ENCODE measurements around the gene NFX1.
"Not testable (repeated sequence)": the region's sequence is repeated elsewhere in the genome, so short reads cannot be mapped to it uniquely, and the experiment has no call there.

NFX1 gene

GRCh38 chr9:33311953-33312352, 21.6 kb downstream of the NFX1 start:
- DNase-seq, result no peak

DNA sequence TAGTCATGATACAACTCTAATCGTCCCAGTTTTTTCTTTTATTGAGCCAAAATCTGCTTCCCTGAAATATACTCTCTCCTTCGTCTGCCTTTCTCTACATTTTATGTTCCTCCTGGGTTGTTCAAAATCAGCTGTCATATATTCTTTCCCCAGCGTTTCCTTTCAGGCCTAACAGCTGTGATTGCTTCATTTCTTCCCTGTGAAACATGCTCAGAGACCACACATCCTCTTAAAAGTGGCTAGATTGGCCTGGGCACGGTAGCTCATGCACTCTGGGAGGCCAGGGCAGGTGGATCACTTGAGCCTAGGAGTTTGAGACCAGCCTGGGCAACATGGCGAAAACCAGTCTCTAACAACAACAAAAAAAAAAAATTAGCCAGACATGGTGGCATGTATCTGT, 25.1 kb downstream of the NFX1 start:
- no peak for DNase-seq

GRCh38 chr9:33317136-33317535, 26.8 kb downstream of the NFX1 start:
- DNase-seq, result not testable (repeated sequence)

DNA sequence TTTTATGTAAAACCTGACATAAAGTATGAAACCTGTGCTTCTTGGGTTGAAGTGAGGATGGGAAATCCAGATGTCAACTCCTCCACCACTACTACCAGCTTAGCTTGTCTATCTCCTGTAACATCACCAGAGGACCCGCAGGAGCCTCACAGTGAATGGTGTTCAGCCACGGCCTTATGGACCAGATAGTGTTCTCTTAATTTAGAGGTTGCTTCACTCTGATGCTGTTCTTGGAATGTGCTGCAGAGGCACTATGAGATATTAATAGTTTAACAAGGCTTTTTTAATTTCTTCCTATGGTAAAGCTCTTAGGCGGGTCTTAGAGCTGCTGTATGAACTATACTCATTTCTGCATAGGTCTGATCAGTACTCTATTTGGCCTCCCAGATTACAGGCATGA, 27.9 kb downstream of the NFX1 start:
- DNase-seq, result no peak

GRCh38 chr9:33318781-33319180, 28.5 kb downstream of the NFX1 start:
- DNase-seq, result no peak

- DNase-seq, result no peak
Measured at GRCh38 chr9:33320230-33320567, 29.9 kb downstream of the NFX1 start.

GRCh38 chr9:33320568-33321261, 30.4 kb downstream of the NFX1 start:
- no peak for DNase-seq

- no peak for DNase-seq
Measured at GRCh38 chr9:33329117-33329563, 38.8 kb downstream of the NFX1 start.

DNA sequence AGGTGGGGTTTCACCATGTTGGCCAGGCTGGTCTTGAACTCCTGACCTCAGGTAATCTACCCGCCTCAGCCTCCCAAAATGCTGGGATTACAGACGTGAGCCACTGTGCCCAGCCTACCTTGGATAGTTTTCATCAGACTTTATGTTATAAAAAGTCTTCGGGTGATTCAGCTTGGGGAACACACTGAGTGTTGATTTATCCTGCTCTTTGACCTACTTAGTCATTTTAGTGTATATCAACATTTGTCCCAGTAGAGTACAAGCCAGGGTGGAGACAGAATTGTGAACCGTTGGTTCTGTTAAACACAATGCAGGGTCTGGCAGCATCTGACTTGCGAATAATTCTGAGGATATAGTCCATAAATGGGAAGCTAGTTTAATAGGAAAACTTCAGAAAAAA, 39.7 kb downstream of the NFX1 start:
- no peak for DNase-seq

DNA sequence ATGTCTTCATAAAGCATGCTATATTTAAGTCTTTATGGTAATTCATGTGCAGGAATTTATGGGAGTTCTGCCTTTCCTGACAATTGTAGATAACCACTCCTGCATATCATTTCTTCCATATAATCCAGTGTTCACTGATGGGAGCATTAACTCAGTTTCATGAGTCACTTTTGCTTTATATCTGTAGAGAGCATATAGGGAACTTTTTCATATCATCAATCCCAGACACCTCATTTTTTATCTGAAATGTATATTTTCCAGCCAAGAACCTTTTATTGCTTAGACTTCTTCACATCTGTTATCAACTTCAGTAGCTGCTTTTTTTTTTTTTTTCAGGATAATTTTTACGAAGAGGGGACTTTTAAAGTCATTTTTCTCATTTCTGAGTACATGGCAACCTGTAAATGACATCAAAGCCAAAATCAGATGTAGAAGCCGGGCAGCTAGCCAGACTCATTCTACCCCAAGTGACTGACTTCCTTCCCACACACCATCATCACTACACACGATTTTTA, 41.1 kb downstream of the NFX1 start:
- no peak for DNase-seq

GRCh38 chr9:33332011-33332410, 41.7 kb downstream of the NFX1 start:
- DNase-seq, result no peak

GRCh38 chr9:33332956-33333355, 42.6 kb downstream of the NFX1 start:
- DNase-seq, result not testable (repeated sequence)

- DNase-seq, result no peak
Measured at GRCh38 chr9:33340186-33340585, 49.9 kb downstream of the NFX1 start.

GRCh38 chr9:33341182-33341581, 50.9 kb downstream of the NFX1 start:
- no peak for DNase-seq

- no peak for DNase-seq
Measured at GRCh38 chr9:33344145-33344544, 53.8 kb downstream of the NFX1 start.

DNA sequence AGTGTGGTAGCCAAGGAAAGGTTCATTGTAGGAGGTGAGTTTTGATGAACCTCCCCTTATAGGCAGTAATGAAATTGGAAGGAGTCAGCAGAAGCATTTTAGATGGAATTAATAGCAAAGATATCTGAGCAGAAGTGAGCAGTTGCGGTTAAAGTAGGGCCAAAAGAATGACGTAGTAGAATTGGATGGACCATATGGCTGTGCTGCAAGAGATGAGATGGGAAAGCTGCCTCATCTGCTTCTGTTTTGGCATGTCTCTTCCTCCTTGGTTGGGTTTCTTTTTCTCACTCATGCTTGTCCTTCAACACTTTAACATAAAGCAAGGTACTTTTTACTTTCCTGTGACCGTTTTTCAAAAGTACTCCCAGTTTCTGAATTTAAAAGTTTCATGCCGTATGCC, 56.2 kb downstream of the NFX1 start:
- no peak for DNase-seq

GRCh38 chr9:33348998-33349397, 58.7 kb downstream of the NFX1 start:
- DNase-seq, result no peak

- no peak for DNase-seq
Measured at GRCh38 chr9:33349743-33350142, 59.4 kb downstream of the NFX1 start.

DNA sequence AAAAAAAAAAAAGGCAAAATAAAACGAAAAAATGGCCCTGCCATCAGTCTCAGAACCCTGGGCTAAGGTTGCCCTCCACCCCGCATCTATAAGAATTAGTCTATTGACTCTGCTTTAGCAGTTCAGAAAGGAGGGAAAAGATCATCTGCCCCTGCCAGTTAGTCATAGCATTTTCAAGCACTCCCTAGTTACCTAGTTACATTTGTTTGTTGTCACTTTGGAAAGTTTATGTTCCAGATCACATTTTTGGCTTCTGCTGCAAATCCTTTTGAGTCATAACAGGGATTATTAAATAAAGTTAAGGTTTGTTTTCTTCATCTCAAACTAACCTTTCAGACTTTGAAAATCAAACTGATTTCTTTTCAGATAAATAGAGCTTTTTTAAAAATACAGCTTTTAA, 60.0 kb downstream of the NFX1 start:
- DNase-seq, result no peak

- DNase-seq, result no peak
Measured at GRCh38 chr9:33351547-33351946, 61.2 kb downstream of the NFX1 start.

GRCh38 chr9:33354651-33355211, 64.4 kb downstream of the NFX1 start:
- DNase-seq, result no peak

GRCh38 chr9:33355933-33356332, 65.6 kb downstream of the NFX1 start:
- DNase-seq, result no peak

DNA sequence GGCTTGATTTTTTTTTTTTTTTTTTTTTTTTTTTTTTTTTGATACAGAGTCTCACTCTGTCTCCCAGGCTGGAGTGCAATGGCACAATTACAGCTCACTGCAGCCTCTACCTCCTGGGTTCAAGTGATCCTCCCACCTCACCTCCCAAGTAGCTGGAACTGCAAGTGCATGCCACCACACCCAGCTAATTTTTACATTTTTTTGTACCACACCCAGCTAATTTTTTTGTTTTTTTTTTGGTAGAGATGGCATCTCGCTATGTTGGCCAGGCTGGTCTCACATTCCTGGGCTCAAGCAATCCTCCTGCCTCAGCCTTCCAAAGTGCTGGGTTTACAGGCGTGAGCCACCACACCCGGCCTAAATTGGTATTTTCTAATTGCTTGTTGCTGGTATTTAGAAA, 68.3 kb downstream of the NFX1 start:
- DNase-seq, result not testable (repeated sequence)

- DNase-seq, result no peak
Measured at GRCh38 chr9:33364127-33364526, 73.8 kb downstream of the NFX1 start.

DNA sequence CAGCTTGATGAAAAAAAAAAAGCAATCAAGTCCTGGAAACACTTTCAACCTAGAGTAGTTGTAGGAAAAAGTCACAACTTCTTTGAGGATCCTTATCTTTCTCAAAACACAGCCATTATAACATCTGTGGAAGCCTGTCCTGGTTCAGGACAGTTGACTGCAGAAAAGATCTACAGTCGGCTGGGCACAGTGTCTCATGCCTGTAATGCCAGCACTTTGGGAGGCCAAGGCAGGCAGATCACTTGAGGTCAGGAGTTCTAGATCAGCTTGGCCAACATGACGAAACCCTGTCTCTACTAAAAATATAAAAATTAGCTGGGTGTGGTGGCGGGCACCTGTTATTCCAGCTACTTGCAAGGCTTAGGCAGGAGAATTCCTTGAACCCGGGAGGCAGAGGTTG, 74.5 kb downstream of the NFX1 start:
- DNase-seq, result not testable (repeated sequence)
